Endometrium (tissue), 2 donors: ENCODE data around the gene RNASE4.

Source experiments
- FAIRE-seq: peaks from 2 replicates; lab custom pipeline; 2012; peaks lifted over from hg19 to GRCh38; lab: Jason Lieb, UNC
- donor health status: control.
- donor health status: control.

Gene RNASE4

DNA sequence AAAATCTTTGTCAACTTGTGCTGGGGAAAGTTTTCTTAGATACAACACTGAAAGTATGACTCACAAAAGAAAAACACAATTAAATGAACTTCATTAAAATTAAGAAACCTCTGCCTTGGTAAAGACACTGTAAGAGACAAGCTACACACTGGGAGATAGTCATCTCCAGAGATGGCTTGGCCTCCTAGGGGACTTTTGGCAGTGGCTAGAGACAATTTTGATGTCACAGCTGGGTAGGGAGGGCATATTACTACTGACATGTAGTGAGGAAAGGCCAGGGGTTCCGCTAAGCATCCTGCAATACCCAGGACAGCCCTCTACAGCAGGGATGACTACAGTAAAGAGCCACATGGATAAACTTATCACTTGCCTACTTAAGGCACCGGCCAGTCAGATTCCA lies 8.7 kb upstream of the RNASE4 start:
- FAIRE-seq: no peak

DNA sequence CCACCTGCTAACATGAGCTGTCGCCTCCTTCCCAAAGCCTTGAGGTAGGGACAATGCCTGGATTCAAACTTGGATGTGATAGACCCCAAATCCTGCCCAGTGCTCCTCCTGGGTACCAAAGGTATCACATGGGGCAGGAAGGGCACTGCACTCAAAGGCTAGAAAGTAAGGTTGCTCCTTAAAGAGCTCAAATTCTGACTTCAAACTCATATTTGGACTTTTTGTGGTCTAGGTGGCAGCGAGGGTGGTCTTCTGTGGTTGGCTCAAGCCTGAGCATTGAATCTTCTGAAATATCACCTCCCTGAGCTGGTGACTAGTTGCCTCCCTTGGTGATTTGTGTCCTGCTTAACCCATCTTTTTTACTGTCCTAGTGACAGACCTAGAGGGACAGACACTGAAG lies 8.3 kb upstream of the RNASE4 start:
- FAIRE-seq: no peak

DNA sequence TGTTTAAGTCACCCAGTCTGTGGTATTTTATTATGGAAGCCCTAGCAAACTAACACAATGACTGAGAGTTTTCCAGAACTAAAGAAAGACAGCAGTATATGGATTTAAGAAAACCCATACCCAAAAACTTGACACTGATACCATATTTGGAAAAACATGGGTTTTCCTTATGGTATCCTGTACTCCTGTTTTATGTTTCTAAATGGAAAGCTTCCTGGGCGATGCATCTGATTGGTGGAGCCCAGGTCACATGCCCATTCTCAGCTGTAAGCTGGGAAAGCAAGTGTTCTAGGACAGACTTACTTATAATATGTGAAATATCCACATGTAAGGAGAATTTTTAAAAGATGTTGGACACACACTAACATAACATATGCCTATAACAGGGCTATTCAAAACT lies 4.5 kb upstream of the RNASE4 start:
- FAIRE-seq: no peak

DNA sequence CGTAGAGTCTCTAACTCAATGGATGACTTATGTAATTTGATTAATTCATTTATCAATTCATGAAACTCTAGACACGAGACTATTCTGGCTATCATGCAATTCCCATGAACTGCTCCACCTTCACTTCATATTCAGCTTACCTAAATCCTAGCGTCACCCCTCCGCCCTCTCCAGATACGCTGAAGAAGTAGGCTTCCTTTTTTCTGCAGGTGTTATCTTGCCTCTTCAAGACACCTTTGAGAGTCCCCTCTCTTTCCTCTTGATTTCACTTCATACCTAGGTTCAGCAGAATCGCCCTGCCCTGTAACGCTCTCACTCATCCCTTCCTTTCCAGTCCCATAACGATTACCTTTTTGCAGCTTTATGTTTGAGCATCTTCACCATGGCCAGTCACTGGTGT lies 4.0 kb upstream of the RNASE4 start:
- no peak for FAIRE-seq

GRCh38 chr14:20680843-20681347 lies 3.5 kb upstream of the RNASE4 start:
- FAIRE-seq: no peak

DNA sequence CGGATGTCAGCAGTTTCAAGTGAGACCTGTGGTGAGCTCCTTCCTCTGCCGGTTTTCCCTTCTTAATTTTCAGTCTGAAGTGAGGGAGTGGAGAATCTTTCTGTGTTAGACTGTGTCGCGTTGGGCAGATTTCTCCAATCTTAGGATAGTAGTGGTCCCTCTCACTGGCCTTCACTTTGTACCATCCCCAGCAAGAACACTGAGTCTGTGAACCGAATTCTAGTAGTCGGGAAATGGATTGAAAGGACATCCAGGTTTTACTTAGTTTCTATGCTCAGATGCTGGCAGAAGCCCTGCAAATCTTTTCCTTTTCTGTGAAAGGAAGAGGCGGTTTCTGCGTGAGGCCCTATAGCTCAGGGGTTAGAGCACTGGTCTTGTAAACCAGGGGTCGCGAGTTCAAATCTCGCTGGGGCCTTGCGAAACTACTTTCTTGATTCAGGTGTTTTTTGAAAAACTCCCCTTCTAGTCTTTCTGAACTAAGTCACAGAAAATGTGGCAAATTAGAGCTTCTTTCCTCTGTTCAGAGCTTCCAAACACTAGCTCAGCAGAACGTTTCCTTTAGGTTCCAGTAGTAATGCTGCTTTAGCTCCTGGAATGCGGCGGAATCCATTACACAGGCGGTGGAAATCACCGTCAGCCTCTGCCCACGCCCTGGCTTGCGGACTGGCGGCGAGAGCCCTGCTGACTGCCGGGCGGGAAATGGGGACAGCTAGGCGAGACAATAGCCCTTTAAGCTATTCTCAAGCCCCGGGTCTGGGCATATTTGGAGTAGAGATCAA lies 2.8 kb upstream of the RNASE4 start:
- no peak for FAIRE-seq

DNA sequence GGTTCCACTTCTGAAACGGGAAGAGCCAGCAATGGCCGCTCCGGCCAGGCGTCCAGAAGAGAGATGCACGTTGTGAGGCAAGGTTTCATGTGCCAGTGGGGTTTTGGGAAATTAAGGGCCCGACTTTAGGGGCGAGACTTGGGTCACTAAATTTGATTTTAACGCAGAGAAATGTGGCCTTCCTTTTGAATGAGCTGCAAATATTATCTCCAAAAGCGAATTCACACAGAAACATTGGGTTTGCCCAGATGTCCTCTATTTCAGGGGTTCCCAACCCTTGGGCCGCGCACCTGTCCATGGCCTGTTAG lies 2.3 kb upstream of the RNASE4 start:
- FAIRE-seq: no peak

DNA sequence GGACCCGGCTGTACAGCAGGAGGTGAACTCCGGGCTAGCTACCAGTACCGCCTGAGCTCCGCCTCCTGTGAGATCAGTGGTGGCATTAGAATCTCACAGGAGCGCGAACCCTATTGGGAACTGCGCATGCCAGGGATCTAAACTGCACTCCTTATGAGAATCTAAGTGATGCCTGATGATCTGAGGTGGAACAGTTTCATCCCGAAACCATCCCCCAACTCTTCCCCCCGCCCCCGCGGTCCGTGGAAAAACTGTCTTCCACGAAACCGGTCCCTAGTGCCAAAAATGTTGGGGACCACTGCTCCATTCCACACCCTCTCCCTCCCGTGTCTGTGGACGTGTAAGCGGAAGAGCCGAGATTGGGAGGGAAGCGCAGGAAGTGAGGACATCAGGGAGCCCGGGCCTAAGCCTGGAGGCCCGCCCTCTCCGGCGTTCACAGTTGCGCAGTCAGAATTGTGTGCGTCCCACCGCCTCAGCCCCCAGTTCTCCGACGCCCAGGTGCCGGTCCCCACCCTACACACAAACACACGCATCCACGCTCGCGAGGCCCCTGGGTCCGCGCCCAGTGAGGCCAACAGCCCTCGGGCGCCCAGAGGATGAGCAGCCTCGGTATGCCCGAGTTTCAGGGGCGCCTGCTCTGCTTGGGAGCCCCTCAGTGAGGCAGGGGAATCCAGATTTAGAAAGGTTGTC lies 1.8 kb upstream of the RNASE4 start:
- no peak for FAIRE-seq

GRCh38 chr14:20683125-20683890 lies 1.1 kb upstream of the RNASE4 start:
- no peak for FAIRE-seq

DNA sequence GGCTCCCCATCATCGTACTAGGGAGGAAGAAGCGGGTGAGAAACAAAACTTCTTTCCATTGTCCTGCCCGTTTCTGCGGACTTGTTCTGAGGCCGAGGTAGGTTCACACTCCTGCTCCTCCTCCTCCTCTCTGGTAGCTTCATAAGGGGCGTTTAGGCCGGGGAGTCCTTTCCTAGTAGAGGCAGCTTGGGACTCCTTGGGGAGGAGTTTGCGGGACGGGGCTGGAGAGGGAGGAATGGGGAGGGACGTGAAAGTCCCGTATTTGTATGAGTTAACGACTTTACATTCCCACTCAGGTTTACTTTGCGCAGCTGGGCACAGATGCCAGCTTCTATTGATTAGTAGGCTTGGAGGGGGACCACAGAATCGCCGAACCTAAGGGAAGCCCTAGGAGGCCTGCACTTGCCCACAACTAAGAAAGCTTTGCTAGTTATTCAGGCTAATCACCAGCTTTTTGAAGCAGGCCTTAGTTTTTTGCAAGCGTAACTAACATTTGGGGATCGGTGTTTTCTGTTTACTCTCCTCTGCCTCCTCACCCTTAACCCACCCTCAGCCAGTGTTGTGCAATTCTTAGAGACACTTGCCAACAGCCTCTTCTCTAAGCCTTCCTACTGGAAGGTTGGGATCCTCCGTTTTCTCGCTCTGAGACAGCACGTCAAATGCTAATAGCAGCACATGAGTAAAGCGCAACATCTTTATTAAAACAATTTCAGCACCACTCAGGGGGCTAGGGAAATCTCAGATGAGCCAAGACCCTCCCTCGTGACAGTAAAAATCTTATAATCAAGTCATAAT lies 499 bp downstream of the RNASE4 start:
- FAIRE-seq: no peak

DNA sequence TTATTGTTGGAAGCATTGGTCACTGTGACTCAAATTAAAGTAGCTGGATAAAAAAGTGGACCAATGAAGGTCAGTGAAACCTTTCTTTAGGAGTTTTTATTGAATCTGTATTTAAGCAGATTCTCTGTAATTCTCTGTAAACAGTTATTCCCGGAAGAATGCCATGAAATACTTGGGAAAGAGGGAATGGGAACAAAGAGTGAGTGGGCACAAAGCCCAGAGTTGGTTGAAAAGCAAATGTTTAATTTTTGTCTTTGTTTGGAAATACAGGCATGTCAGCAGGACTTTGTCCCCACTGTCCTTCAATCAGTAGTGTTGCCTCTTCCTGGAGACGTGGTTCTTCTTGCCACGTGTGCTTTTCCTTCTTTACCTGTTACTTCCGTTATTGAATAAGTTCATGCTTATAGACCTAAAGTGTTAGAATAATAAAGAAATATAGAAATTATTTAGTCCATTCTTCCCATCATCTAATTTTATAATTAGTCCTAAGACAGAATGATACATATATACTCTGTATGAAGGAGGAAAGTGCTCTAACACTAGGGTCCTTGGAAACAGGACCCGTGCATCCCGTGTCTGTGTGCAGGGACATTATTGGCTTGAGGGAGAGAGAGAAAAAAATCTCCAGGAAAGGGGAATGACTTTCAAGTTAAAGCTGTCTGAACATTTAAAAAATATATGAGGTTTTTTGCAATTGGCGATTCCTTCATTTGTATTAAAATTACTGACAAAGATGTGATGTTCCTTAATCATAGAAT lies 2.2 kb downstream of the RNASE4 start:
- FAIRE-seq: no peak

GRCh38 chr14:20687362-20688166 lies 3.2 kb downstream of the RNASE4 start:
- FAIRE-seq: no peak

- FAIRE-seq: no peak
Measured at GRCh38 chr14:20688167-20688839, 3.9 kb downstream of the RNASE4 start, which contains the start of gene ANG. Gene ANG (plus strand): TSS chr14:20688764. CDS start chr14:20693565, 4,801 bp downstream.

GRCh38 chr14:20690848-20691640 lies 6.7 kb downstream of the RNASE4 start:
- peak; percentile 80 for FAIRE-seq

DNA sequence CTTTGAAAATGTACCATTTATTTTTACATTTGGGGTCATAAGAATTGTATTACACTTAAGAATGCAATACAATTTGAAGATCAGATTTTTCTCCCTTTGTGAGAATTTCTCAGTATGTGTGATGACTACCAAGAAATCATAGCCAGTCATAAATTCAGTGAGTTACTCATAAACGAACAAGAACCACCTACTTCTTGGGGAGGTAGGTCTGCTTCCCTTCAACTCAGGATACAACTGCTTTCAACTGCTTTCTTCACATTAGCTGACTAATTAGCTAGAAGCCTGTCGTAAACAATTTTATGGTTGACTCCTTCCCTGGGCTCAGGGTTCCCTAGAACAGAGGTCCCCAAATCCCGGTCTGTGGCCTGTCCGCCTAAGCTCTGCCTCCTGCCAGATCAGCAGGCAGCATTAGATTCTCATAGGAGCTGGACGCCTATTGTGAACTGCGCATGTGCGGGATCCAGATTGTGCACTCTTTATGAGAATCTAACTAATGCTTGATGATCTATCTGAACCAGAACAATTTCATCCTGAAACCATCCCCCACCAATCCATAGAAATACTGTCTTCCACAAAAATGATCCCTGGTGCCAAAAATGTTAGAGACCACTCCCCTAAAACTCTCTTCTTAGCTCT lies 7.9 kb downstream of the RNASE4 start:
- FAIRE-seq: no peak

GRCh38 chr14:20696764-20697163 lies 12.4 kb downstream of the RNASE4 start:
- FAIRE-seq: no peak

DNA sequence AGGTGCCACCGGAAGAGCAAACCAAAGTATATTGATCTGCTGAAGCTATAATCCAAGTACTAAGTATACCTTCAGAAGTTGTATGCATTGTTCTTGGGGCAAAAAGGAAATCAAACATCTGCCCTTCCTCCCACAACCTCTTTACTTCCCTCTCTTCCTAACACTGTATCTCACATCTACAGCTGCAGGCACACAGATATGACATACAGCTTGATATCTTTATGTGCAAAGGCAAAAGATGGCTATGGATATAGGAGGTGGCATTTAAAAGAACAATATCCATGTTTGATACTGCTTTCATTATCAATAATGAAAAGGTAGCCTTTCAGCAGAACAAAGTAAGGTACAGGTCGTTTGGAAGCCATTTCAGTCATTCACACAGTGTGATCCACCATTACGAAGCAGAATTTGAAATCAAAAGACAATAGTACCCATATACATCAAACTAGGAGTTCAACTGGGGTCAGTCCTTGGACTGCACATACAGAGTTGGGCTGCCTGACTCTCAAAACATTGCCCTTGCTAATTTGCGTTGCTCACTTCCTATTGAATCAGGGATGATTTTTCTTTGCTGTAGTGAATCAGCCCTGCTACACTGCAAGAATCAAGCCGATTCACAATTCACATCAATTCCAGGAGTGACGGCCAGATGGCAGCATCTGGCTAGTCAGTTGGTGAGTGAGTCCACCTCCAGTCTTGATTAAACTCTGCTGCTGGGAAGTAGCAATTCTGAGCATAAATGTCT lies 13.1 kb downstream of the RNASE4 start:
- FAIRE-seq: no peak

DNA sequence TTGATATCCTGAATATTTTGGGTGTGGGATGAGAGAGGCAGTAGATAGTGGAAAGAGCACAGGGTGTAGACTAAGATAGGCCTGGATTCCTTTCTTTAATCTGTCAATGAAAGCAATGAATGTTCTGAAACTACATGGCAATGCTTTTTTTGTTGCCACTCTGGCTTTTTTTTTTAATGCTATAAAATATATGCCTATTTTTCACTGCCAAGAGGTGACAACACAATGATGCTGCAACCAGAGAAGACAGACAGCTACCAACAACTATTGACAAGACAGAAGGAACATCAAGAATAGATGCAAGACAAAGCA lies 13.6 kb downstream of the RNASE4 start:
- no peak for FAIRE-seq
